ENCODE measurements around the gene BMP4. TPM values are rescaled to one million over a fixed set of nuclear protein-coding genes. Genes with fewer than 3 reads are reported as not detected.

BMP4 gene
- total RNA-seq, 1 donor from 2014 or later, result 33.1 TPM

DNA sequence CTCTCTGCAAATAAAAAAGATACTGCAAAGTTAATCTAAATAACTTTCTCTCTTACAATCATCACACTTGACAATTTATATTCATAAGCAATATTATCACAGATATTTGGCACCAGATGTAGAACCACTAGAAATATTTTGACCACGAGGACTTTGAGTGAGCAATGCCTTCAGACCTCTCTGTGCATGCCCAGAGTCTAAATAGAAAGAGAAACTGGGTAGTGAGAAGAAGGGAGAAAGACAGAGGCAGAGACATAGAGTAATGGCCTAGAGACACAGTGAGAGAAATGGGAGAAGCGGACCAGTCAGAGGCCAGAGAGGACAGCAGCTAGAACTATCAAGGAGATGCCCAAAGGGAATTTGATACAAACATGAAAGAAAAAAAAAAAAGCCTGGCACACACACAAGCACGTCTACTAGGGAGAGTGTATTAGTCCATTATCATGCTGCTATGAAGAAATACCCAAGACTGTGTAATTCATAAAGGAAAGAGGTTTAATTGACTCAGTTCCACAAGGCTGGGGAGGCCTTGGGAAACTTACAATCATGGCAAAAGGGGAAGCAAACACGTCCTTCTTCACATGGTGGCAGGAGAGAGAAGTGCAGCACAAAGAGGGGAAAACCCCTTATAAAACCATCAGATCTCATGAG lies 41.1 kb downstream of the BMP4 start:
- no peak for DNase-seq (ENCODE audit: low spot score in 2 of 2)
- Histone ChIP-seq H3K4me1 (no peaks in the 10 kb centered on the region), H3K27me3 (no peaks in the 10 kb centered on the region), H3K9me3 (no peaks in the 10 kb centered on the region), H3K4me3 (no peak overlapping the region), H3K36me3 (no peaks in the 10 kb centered on the region), H3K27ac (no peak overlapping the region)
- TF ChIP-seq, protein P1, sequence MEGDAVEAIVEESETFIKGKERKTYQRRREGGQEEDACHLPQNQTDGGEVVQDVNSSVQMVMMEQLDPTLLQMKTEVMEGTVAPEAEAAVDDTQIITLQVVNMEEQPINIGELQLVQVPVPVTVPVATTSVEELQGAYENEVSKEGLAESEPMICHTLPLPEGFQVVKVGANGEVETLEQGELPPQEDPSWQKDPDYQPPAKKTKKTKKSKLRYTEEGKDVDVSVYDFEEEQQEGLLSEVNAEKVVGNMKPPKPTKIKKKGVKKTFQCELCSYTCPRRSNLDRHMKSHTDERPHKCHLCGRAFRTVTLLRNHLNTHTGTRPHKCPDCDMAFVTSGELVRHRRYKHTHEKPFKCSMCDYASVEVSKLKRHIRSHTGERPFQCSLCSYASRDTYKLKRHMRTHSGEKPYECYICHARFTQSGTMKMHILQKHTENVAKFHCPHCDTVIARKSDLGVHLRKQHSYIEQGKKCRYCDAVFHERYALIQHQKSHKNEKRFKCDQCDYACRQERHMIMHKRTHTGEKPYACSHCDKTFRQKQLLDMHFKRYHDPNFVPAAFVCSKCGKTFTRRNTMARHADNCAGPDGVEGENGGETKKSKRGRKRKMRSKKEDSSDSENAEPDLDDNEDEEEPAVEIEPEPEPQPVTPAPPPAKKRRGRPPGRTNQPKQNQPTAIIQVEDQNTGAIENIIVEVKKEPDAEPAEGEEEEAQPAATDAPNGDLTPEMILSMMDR (IDR thresholded peaks at IDR 0.05), result no peak
- intact Hi-C loops (cut with DNase I), result no loop called here

DNA sequence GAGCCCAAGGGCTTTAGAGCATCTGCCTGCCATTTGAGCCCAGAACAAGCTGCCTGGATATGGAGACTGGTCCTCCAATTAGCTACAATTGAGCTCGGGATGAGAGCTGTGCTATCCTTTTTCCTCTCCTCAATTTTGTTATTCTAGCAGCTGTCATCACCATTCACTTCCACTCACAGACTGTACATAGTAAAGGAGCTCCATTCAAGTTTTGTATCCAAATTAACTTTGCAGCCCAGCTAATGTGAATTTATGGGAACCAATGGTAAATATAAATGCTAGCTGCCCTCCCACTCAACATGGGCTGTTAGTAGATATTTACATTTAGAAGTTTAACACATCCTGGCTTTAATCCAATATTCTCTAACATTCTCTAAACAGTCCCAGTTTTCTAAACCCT lies 44.6 kb downstream of the BMP4 start:
- intact Hi-C loops (cut with DNase I), result no loop called here
- no peak overlapping the region for H3K4me3 ChIP-seq
- no peak for DNase-seq (ENCODE audit: low spot score in 2 of 2)
- H3K4me1 ChIP-seq, result no peaks in the 10 kb centered on the region
- H3K27ac ChIP-seq, result no peak overlapping the region
- H3K36me3 ChIP-seq, result no peaks in the 10 kb centered on the region
- H3K9me3 ChIP-seq, result no peaks in the 10 kb centered on the region
- TF ChIP-seq, protein P1 (IDR thresholded peaks at IDR 0.05), result no peak
- H3K27me3 ChIP-seq, result no peaks in the 10 kb centered on the region

DNA sequence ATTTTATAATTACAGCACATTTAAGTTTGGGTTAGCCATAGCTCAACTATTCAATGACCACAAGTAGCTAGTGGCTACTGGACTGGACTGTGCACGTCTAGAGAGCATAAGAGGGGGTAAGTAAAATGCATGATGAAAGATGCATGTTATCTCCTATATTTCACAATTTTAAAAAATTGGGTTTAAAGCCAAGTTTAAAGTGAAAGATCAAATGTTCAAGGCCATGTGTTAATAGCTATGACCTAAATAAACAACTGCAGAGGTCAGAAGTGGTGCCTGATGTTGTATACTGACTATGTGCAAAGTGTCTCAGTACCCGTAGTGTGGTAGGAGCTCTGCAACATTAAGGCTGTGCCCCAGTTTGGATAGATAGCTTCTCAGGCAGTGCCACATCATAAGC lies 48.2 kb downstream of the BMP4 start:
- Histone ChIP-seq H3K4me3 (no peak overlapping the region), H3K27ac (no peak overlapping the region), H3K4me1 (no peaks in the 10 kb centered on the region), H3K36me3 (no peaks in the 10 kb centered on the region), H3K9me3 (peaks cover 0 to 3% of the 10 kb centered on the region in 2 donors), H3K27me3 (no peaks in the 10 kb centered on the region)
- intact Hi-C loops (cut with DNase I), result no loop called here
- DNase-seq (ENCODE audit: low spot score in 2 of 2), result no peak
- TF ChIP-seq, protein P1 (IDR thresholded peaks at IDR 0.05), result no peak

DNA sequence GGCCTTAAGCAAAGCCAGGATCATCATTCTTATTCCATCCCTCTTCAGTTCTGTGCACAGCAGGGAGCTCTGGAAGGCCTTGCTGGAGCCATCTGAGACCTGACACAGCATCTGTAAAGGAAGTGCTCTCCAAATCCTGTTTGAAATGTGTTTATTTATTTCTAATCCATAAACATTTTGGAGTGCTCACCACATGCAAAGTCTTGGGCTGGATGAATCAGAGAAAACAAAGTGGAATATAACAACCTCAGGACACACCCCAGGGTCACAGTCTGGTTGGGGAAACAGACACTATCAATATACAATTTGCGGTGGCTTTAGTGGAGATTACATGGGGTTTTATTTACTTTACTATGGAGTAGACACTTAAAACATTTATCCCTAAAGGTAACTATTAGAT lies 54.3 kb downstream of the BMP4 start:
- no peak overlapping the region for H3K27ac ChIP-seq

DNA sequence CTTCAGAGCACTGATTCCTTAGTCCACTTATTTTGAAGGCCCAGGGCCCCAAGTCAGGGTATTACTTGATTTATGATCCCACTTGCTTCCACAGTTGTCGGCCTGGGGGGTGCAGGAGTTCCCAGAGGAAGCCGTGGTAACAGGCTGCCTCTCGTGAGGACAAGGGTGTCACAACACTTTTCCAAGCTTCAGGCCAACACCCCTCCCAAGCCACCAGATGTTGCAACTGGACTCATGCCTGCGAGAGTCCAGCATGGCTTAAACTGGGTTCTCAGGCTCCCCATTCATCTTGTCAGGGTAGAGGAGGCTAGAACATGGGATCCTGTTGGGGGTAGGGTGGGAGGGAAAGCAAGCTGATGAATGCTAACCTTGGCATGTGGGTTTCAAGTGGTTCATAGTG lies 56.1 kb downstream of the BMP4 start:
- no peaks in the 10 kb centered on the region for H3K27me3 ChIP-seq
- no peaks in the 10 kb centered on the region for H3K9me3 ChIP-seq
- no peak overlapping the region for H3K27ac ChIP-seq
- H3K4me3 ChIP-seq, result no peak overlapping the region
- no peaks in the 10 kb centered on the region for H3K36me3 ChIP-seq
- no peaks in the 10 kb centered on the region for H3K4me1 ChIP-seq
- TF ChIP-seq, protein P1 (IDR thresholded peaks at IDR 0.05), result no peak
- no peak for DNase-seq (ENCODE audit: low spot score in 2 of 2)
- intact Hi-C loops (cut with DNase I), result no loop called here

More for the DNA sequence above, 54.3 kb downstream of the BMP4 start:
- no peak for DNase-seq (ENCODE audit: low spot score in 2 of 2)
- H3K27me3 ChIP-seq, result no peaks in the 10 kb centered on the region
- TF ChIP-seq, protein P1 (IDR thresholded peaks at IDR 0.05), result no peak
- no peaks in the 10 kb centered on the region for H3K4me1 ChIP-seq
- H3K4me3 ChIP-seq, result no peak overlapping the region
- intact Hi-C loops (cut with DNase I), result no loop called here
- H3K36me3 ChIP-seq, result no peaks in the 10 kb centered on the region
- peaks cover 0 to 3% of the 10 kb centered on the region in 2 donors for H3K9me3 ChIP-seq
